HG02759 (cell line): ENCODE results near the gene CDKN2B-AS1.
"Not testable (repeated sequence)": the region's sequence is repeated elsewhere in the genome, so short reads cannot be mapped to it uniquely, and the experiment has no call there.

Experiments
- ATAC-seq: cut with Tn5 transposase; IDR thresholded peaks from one replicate; pipeline ENCODE4 v1.9.1; 2021; ENCODE audit warnings: mild to moderate bottlenecking, moderate library complexity; ENCODE audit not compliant: unreplicated experiment

The CDKN2B-AS1 gene

DNA sequence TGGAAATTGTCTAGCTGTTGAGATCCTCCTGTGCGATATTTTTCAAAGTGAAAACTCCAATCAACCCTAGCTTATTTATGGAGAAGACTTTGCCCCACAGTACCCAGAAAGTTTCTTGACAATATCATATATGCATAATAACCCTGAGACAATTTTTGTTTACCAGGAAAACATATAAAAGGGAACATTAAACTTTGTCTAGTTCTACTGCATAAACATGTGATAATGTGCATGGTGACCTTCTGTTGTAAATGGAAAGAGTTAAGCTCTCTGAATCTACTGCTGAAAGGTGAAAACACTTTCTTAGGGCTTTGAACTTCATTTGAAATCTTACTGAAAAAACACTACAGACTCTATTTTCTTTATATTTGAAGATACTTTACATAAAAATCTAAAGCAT, 46.8 kb downstream of the CDKN2B-AS1 start:
- no peak for ATAC-seq

DNA sequence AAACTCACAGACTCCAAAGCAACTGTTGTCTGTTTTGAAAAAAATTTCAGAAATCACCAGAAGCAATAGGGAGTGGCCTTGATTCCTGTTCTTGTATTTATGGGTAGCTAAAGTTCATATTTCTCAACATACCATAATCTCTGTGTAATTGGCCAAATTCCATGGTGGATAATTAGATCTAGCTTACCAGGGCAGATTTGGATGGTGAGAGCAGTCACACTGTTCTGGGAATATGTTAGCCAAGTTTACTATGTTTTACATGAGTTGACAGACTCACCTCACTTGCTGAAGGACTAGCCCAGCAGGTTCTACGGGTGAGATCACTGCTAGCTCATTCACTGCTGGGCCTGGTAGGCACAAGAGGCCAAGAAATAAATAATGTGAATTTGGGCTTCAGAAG, 47.2 kb downstream of the CDKN2B-AS1 start:
- ATAC-seq = no peak

DNA sequence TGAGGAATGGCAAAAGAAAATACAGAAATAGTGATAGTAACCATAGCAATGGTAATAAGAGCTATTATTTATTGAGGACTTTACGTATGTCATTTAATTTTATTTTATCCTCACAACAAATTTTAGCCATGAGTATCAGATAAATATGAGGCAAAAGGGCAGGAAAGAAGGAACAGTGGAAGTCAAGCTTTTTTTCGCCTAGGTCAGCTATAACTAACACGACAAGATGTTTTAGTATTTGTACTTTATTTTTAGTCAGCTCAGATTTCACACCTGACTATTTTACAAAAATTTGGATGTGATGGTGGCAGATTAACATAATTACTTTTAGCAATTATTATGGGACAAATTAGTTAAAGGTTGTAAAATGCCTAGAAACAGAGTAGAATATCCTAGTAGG, 49.3 kb downstream of the CDKN2B-AS1 start:
- ATAC-seq = no peak

DNA sequence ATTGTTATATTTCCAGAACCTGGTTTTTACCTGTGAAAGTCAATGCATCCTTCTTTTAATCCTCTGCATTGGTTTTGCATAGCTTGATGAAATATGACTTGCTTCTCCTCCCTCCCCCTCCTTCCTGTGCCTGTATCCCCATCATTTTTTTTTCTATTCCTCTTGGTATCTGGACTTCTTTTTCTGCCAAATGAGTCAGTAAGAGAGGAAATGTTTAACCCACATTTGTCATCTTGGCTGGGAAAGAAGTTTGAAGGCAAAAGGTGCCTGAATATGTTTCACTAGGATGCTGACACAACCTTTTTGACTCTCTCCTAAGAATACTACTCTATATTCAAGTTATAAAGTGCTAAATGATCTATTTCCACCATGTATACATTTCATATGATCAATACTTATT, 50.0 kb downstream of the CDKN2B-AS1 start:
- no peak for ATAC-seq

DNA sequence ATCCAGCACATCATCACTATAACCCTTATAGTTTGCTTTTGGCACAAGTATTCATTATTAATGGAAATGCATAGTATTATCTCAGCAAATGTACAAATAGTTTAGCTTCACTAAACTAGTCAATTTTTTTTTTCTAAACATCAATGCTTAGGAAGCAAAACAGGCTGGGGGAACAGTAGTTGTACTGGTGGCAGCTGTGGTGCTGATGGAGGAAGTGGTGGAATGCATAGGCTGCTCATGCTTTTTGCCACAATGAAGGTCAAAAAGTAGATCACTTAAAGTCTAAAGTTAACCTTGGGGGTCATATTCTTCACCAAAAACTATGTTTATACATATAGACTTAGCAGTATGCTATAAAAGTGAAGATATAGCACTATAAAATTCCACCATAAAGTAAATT, 50.8 kb downstream of the CDKN2B-AS1 start:
- ATAC-seq = no peak

DNA sequence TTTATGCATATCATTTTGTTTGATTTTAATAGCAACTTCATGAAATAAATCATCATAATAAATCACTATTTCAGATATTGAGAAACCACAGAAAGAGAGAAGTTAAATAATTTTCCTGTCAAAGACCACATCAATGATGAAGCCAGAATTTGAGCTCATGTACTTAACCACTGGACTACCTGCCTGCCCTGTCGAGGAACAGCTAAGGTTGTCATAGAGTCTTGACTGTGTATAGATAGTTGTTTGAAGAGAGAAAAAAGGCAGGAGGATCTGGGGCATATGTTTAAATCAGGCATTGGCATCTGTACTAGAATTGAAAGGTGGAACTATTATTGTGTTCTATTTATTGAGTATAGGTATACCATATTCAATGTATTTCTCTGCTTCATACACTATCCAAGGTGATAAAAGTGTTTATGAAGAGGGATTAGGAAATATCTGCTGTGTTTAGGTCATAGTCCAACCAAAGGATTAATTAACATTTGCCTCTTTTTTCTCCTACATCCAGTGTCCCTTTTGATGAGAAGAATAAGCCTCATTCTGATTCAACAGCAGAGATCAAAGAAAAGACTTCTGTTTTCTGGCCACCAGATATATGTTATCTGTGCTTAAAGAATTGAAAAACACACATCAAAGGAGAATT, 51.8 kb downstream of the CDKN2B-AS1 start:
- ATAC-seq = no peak

DNA sequence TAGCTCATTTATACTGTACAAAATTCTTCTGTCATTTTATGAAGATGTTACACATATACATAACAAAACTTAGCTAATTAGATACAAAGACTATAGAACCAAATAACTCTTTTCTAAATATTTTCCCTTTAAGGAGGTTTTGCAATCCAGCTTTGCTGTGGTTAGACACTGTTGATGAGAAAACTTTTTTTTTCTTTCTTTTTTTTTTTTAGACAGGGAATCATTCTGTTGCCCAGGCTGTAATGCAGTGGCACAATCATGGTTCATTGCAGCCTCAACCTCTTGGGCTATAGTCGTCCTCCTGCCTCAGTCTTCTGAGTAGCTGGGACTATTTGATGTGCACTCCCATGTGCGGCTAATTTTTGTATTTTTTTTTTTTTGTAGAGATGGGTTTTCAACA, 53.0 kb downstream of the CDKN2B-AS1 start:
- no peak for ATAC-seq

DNA sequence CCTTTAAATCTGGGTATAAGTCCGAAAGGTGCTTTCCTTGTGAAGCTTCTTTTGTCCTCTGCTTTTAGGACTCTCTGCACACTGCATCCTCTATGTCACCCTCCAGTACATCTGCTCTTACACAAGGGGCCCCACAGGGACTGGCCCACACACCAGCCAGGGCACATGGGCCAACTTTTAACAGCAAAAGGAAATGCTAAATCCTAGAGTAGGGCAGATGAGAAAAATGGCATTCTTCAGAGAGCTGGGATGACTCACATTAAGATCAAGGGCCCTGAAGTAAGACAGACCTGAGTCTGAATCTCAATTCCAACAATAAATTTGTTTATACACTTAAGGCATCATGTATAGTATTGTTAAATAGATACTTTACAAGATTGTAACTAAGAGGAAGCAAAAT, 54.8 kb downstream of the CDKN2B-AS1 start:
- ATAC-seq = no peak

DNA sequence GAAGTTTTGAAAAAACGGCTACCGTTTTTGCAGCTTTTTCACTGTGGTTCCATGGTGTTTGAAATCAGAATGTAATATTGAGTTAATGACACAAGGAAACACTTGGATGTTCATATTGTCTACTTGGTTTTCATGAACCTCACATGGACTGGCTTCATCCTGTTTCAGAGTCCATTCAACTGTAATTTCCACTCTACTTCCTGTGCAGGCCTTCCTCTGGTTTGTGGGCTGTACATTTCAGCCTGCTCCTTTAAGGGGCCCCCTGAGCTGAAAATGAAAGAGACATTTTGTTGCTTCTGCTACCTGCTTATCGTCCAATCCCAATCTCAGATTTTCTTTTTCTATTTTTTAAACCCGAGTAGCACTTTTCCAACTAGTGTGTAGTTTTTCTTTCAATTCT, 56.3 kb downstream of the CDKN2B-AS1 start:
- ATAC-seq = peak; percentile 83

DNA sequence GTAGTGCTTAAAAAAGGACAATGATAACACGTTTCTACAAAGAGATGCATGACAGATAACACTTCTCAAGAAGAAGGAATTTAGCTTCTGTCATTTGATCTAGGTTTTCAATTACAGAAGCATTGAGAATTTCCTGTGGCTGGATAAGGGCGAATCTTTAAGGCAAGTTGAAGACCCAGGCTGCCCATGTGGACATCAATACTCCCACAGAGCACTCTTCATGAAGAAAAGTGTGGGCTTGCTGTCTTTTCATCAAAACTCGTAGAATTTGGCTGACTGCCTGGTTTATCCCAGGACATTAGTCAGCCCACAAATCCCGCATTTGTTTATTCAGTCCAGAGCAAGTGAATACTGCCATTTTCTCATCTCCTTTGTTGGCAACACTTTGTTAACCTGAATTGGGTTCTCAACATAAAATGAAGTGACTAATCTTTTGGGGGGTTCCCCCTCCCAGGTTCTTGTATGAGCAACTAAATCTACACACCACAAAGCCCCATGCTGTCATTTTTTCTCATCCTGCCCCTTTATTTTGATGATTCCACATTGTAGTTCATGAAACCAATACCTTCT, 57.9 kb downstream of the CDKN2B-AS1 start:
- ATAC-seq = no peak

DNA sequence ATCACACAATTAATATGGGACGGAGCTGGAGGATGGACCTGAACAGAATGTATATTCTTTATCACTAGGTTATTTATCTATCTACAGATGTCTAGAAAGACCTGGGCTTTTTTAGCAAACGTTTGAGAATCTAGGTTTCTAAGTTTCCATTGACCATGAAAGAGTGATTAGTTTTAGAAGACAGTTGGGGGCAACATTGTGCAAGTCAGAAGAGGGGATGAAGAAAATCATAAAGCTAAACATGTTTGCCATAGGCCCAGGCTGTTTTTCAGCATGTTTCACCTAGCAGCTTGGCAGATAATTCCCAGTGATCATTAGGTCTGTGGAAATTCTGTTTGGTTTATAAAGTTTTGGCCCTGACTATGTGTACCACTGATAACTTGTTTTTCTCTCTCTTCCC, 58.6 kb downstream of the CDKN2B-AS1 start:
- ATAC-seq = no peak

DNA sequence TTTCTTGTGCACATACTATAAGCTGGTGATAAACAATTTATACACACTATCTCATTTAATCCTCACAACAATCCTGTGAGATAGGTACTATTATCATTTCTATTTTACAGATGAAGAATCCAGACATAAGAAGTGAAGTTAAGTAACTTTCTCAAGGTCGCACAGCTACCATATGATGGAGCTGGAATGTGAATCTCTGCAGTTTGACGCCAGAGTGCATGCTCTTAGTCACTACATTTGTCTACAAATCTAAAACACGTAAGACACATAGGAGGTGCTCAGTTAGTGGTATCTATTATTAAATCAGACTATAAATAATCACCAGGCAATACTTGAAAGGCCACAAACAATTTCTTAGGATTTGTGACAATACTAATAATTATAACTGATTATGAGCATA, 59.5 kb downstream of the CDKN2B-AS1 start:
- ATAC-seq = no peak

DNA sequence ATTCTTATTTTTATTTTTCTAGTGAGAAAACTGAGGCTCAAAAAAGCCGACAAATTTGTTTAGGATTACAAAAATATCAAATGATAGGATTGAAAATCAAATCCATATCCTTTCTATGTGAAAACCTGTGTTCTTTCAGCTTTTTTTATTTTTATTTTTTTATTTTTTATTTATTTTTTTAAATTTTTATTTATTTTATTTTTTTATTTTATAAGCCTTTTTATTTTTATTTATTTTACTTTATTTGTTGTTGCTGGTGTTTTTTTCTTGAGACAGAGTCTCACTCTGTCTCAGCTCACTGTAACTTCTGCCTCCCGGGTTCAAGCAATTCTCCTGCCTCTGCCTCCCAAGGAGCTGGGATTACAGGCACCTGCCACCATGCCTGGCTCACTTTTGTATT, 59.9 kb downstream of the CDKN2B-AS1 start:
- ATAC-seq = no peak

DNA sequence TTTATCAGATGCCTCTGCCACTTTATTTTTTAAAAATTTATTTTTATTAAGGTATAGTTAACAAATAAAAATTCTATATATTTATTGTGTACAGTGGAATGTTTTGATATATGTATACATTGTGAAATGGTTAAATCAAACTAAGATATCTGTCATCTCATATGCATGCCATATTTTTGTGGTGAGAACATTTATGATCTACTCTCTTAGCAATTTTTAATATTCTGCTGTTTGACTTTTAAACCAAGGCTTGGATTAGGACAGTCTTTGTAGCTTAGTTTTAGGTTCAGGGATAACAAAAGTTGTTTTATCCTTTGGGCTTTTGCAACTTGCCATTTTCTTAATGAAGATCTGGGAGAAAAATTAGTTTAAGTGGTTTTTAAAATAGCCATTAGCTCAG, 60.5 kb downstream of the CDKN2B-AS1 start:
- ATAC-seq = no peak

DNA sequence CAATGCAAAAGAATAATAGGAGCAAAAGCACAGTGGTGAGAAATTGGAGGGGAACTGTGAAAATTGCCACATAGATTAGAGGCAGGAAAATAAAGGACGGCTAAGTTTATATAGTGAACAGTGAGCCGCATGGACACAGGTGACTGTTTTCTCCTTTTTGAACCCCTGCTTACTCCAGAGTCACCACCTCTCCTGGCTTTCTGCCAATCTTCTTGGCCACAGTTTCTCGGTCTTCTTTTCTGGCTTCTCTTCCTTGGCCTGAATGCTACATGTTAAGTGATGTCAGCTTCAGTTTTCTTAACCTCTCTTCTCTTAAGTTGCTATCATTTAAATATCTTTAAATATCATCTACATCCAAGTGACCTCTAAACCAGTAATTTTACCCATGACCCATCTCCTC, 61.8 kb downstream of the CDKN2B-AS1 start:
- no peak for ATAC-seq

DNA sequence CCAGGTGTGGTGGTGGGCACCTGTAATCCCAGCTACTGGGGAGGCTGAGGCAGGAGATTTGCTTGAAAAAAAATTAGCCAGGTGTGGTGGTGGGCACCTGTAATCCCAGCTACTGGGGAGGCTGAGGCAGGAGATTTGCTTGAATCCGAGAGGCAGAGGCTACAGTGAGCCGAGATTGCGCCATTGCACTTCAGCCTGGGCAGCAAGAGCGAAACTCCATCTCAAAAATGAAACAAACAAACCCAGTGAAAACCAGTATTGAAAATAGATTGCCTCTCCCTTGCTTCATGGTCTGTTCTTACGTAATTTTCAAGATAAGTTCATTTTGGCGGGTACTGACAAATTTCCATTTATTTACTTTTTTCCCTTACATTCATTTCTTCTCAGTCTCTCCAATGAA, 63.4 kb downstream of the CDKN2B-AS1 start:
- not testable (repeated sequence) for ATAC-seq

DNA sequence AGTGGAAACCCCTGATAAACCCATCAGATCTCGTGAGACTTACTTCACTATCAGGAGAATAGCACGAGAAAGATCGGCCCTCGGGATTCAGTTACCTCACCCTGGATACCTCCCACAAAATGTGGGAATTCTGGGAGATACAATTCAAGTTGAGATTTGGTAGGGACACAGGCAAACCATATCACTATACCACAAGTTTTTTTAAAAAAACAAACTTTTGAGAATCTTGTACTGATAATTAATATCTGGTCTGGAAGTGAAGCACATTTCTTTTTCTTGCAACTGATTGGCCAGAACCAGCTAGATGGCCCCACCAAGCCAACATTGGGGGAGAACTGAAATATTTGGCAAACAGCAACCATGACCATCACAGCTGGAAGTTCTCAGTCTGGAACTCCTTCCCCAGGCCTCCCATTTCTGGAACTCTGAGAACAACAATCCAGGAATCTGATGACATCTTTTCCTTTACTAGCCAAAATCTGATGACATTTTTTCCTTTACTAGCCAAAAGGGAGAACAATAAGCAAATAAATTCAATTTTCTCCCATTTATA, 66.3 kb downstream of the CDKN2B-AS1 start:
- no peak for ATAC-seq

DNA sequence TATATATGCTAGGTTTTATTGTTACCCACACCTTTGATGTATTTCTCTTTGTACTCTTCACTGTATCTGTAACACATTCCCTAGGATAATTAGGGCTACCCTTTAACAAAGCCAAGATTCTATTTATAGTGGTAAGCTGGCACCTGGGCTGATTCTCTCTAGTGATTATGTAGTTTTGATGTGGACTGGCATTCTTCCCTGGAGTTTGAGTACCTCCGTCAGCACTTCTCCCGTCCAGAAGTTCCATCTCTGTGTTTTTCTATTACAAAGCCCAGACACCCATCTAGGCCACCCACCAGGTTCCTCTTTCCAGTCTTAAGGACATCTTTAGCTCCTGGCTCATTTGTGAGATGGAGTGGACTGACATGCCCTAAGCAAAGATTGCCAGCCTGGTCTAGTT, 70.4 kb downstream of the CDKN2B-AS1 start:
- no peak for ATAC-seq

DNA sequence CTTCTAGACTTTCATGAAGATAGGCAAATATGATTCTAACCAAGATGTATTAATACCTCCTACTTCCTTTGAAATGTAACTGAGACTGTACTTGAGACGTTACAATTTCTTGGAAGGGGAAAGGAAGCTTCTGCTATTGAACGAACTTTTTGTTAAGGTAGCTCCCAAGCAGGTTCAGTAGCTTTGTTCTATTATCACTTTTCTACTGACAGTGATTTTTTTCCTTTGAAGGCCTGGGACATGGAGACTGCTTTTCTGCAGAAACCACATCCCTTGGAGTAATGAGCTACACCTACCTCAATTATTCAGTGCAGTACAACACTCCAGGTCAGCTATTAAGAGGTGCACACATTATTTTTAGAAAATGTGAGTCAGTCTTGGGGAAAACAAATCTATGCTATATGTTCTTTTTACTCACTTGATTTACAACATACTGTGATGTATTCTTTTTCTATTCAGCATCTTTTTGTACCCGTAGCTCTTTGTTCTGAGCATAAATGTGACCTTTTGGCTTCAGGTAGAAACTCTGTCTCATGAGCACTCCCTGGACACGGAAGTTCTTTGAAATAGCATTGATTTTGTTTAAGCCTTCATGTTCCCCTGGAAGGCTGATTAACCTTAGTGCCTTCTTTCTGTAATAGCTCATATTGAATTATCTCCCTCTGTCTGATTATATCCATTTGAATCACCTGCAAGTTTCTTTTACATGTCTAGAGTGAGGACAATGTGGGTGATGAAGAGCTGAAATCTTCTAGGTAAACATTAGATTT, 71.0 kb downstream of the CDKN2B-AS1 start:
- no peak for ATAC-seq

DNA sequence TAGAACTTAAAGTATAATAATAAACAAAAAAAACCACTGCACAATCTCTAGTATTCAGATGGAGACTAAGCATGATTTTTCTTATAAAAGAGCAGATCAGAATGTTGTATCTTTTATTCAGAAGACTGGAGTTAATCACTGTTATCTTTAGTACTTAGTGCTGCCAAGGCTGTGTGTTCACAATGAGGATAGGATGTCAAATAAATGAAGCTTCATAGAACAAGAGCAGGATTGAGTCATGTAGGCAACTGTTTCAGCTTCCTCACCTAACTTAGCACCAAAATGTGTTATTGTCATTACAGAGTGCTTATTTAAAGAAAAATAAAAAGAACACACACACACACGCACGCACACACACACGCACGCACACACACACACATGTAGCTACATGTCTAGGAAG, 72.6 kb downstream of the CDKN2B-AS1 start:
- ATAC-seq = no peak

DNA sequence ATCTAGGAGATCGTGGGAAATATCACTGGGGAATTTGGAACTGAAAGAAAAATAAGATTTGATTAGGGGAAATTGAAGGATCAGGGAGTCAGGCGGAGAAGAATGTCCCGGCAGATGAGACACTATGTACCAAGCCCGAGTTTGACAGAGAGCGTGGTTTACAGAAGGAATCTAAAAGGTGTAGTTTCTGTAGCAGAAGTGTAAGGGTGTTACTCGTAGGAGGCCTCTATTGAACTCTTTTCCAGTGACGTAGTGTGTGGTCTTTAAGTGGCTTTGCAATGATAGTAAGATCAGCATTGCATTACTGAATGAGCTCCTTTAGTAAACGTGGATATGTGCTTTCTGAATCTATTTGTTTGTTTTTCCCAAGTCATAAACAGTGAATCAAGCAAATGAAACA, 73.8 kb downstream of the CDKN2B-AS1 start:
- ATAC-seq = no peak

DNA sequence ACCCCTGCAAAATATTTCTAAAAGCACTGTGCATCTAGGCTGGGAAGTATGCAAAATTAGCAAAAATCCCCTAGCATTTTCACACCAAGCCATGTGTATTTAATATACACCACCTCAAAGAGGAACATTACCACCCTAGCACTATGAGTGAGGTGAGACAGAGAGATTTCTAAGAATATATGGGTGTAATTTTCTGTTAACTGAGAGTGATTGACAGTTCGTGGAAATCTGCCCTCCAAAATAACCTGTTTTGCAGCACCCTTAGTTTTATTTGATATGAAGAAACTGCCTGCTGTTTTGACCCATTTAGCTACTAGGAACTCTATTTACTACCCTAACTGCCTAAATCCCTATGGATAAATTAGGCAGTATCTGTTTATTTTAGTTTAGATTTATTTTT, 78.8 kb downstream of the CDKN2B-AS1 start:
- no peak for ATAC-seq
